GM12878 (cell line): ENCODE measurements around the gene GNA15. TPM values are rescaled to one million over a fixed set of nuclear protein-coding genes. Genes with fewer than 3 reads are reported as not detected.

Experiments
- ATAC-seq: fragments of 200-7000 bp; cut with Tn5 transposase; 3 replicates; pipeline ENCODE4 v1.9.1; 2020; ENCODE audit warnings: mild to moderate bottlenecking, moderate library complexity
- BruUV-seq: library from RNA; stranded (reverse); fragments of 400-500 nt; replicated peaks from 2 replicates; lab custom pipeline; 2021; lab: Mats Ljungman, UMichigan
- CTCF ChIA-PET: fragments of 300-600 bp; sonication (Branson Sonifier 250); formaldehyde crosslinking; extraction: SDS; loops from one replicate; lab custom pipeline; 2021; ENCODE audit warnings: inconsistent platforms; lab: Yijun Ruan, JAX
- POLR2A ChIA-PET: fragments of 350-600 bp; formaldehyde crosslinking; extraction: SDS; loops from one replicate; lab custom pipeline; 2021; ENCODE audit warnings: inconsistent platforms; lab: Charles Lee
- RAD21 ChIA-PET: fragments of 300-600 bp; sonication (Branson Sonifier 250); formaldehyde crosslinking; loops from one replicate; lab custom pipeline; 2023; ENCODE audit warnings: antibody characterized with exemption; ENCODE audit not compliant: unreplicated experiment; lab: Charles Lee
- SMC1A ChIA-PET: fragments of 300-600 bp; sonication (Branson Sonifier 250); formaldehyde crosslinking; loops from one replicate; lab custom pipeline; 2023; ENCODE audit not compliant: unreplicated experiment, uncharacterized antibody; lab: Charles Lee
- DNase-seq: peaks from one replicate; pipeline ENCODE4 v3.0.0-alpha.2; 2011; ENCODE audit warnings: low read depth, low spot score
- FAIRE-seq: peaks from 3 replicates; lab custom pipeline; 2011; peaks lifted over from hg19 to GRCh38; lab: Jason Lieb, UNC
- H2AFZ ChIP-seq: 2 replicates; pipeline ENCODE4 v1.6.0; 2011; ENCODE audit warnings: low read depth, low read length, control low read depth; ENCODE audit not compliant: control insufficient read depth
- H3K27ac ChIP-seq: 2 replicates; pipeline ENCODE4 v1.5.1; 2011; ENCODE audit warnings: control low read depth; ENCODE audit not compliant: control insufficient read depth, insufficient read depth
- H3K27me3 ChIP-seq, 2 experiments: replicated peaks in 1 of 2; 2 replicates each; pipeline versions ENCODE4 v1.6.0 to v1.6.1; 2011; ENCODE audit warnings: low read length in 1 of 2; ENCODE audit not compliant: control insufficient read depth in 2 of 2, insufficient read depth in 2 of 2
- H3K36me3 ChIP-seq, 2 experiments: 2 replicates each; pipeline ENCODE4 v1.5.1; 2011; ENCODE audit warnings: low read length in 1 of 2; ENCODE audit not compliant: control insufficient read depth in 2 of 2, insufficient read depth in 2 of 2
- H3K4me1 ChIP-seq: 2 replicates; pipeline ENCODE4 v1.6.1; 2011; ENCODE audit warnings: mild to moderate bottlenecking, low read length, moderate library complexity, mixed read lengths; ENCODE audit not compliant: control insufficient read depth, insufficient read depth
- H3K4me2 ChIP-seq: 2 replicates; pipeline ENCODE4 v1.6.0; 2011; ENCODE audit warnings: control low read depth; ENCODE audit not compliant: control insufficient read depth, insufficient read depth
- H3K4me3 ChIP-seq: fragments of 200-600 bp; sonication (generic); 2 replicates; pipeline ENCODE4 v1.5.1; 2016
- H3K79me2 ChIP-seq: 2 replicates; pipeline ENCODE4 v1.6.0; 2011; ENCODE audit warnings: low read length; ENCODE audit not compliant: control insufficient read depth, insufficient read depth
- H3K9ac ChIP-seq: 2 replicates; pipeline ENCODE4 v1.8.0; 2011; ENCODE audit warnings: low read length, control low read depth, mixed read lengths; ENCODE audit not compliant: control insufficient read depth, insufficient read depth
- H3K9me3 ChIP-seq: replicated peaks from 3 replicates; pipeline ENCODE4 v1.5.1; 2011; ENCODE audit warnings: mild to moderate bottlenecking, low read length; ENCODE audit not compliant: control insufficient read depth, insufficient read depth
- H4K20me1 ChIP-seq: 2 replicates; pipeline ENCODE4 v1.6.0; 2011; ENCODE audit not compliant: control insufficient read depth, insufficient read depth
- ATF2 ChIP-seq: IDR thresholded peaks from 2 replicates; pipeline ENCODE4 v1.6.1; 2012; ENCODE audit warnings: low read length, inconsistent platforms
- CREB1 ChIP-seq: IDR thresholded peaks from 2 replicates; pipeline ENCODE4 v1.6.1; 2012; ENCODE audit warnings: low read depth, mild to moderate bottlenecking, inconsistent platforms
- EGR1 ChIP-seq, 2 experiments: IDR thresholded peaks; 1 replicate in 1 of 2; 2 replicates in 1 of 2; pipeline ENCODE4 v1.6.1; 2011 to 2012; ENCODE audit warnings: low read depth in 2 of 2, low read length in 2 of 2, borderline replicate concordance in 1 of 2, mild to moderate bottlenecking in 1 of 2, moderate library complexity in 1 of 2
- GABPA ChIP-seq: IDR thresholded peaks from 2 replicates; pipeline ENCODE4 v1.6.1; 2014; ENCODE audit warnings: antibody characterized with exemption, low read depth, mild to moderate bottlenecking, inconsistent platforms
- GATAD2B ChIP-seq: fragments of 450-650 bp; conservative IDR thresholded peaks from 2 replicates; pipeline ENCODE4 v1.6.1; 2017; ENCODE audit warnings: low read depth, mild to moderate bottlenecking, moderate library complexity
- HCFC1 ChIP-seq: fragments of 150-350 bp; IDR thresholded peaks from 2 replicates; pipeline ENCODE4 v1.6.1; 2014; ENCODE audit warnings: low read length
- IRF4 ChIP-seq: IDR thresholded peaks from 2 replicates; pipeline ENCODE4 v1.6.1; 2011; ENCODE audit warnings: low read depth, low read length
- MXI1 ChIP-seq: fragments of 150-350 bp; IDR thresholded peaks from 2 replicates; pipeline ENCODE4 v1.6.1; 2011; ENCODE audit warnings: low read depth, mild to moderate bottlenecking, inconsistent platforms, low read length, improper control_type of control experiment
- PAX8 ChIP-seq: fragments of 450-650 bp; IDR thresholded peaks from 2 replicates; pipeline ENCODE4 v1.6.1; 2017; ENCODE audit warnings: mild to moderate bottlenecking, moderate library complexity
- POLR2A ChIP-seq: IDR thresholded peaks from 2 replicates; pipeline ENCODE4 v1.6.1; 2011; ENCODE audit warnings: low read depth, mild to moderate bottlenecking, low read length
- RAD21 ChIP-seq: IDR thresholded peaks from 2 replicates; pipeline ENCODE4 v1.6.1; 2011; ENCODE audit warnings: mild to moderate bottlenecking, low read depth, low read length, moderate library complexity; ENCODE audit not compliant: insufficient read depth
- SMAD5 ChIP-seq: IDR thresholded peaks from 2 replicates; pipeline ENCODE4 v1.6.1; 2016; ENCODE audit warnings: antibody characterized with exemption, low read depth
- SMC3 ChIP-seq: IDR thresholded peaks from 2 replicates; pipeline ENCODE4 v1.6.1; 2011; ENCODE audit warnings: low read length, improper control_type of control experiment, borderline replicate concordance
- ZNF207 ChIP-seq: fragments of 450-650 bp; IDR thresholded peaks from 2 replicates; pipeline ENCODE4 v1.6.1; 2014; ENCODE audit warnings: antibody characterized with exemption, mild to moderate bottlenecking, borderline replicate concordance
- ZNF24 ChIP-seq: fragments of 450-650 bp; IDR thresholded peaks from 2 replicates; pipeline ENCODE4 v1.6.1; 2017; ENCODE audit warnings: antibody characterized with exemption, mild to moderate bottlenecking
- WGBS: methylation state at CpG from one replicate; pipeline ENCODE4 v1.1.6; 2016; ENCODE audit warnings: low lambda C conversion rate; ENCODE audit not compliant: insufficient replicate concordance, insufficient coverage; ENCODE audit errors: missing lambda C conversion rate; 5-methylcytosine and 5-hydroxymethylcytosine counted together
- in situ Hi-C: fragments of 300-500 bp; cut with MboI; formaldehyde crosslinking; loops from 9 replicates; pipeline ENCODE4 v1.14.3; 2018; ENCODE audit warnings: mixed read lengths
- intact Hi-C: fragments of 100-400 bp; cut with micrococcal nuclease; formaldehyde crosslinking; loops from one replicate; pipeline ENCODE4 v1.14.2; 2022; ENCODE audit not compliant: unreplicated experiment
- polyA plus RNA-seq, 11 experiments: library from polyadenylated mRNA; depleted of rRNA in 4 of 11; unstranded in 6 of 11; stranded (reverse) in 5 of 11; fragments of >200 nt; fragmentation: Nextera tagmentation in 4 of 11; fragmentation: Illumina TruSeq in 1 of 11; extraction: Ambion mirVana in 4 of 11; extraction: Trizol in 1 of 11; gene quantifications; 1 replicate in 1 of 11; 2 replicates in 10 of 11; pipeline versions ENCODE4 v1.2.1 to v1.2.3, GENCODE V29; 2011 to 2016; ENCODE audit warnings: inconsistent platforms in 2 of 11, missing spikeins in 2 of 11, low read depth in 1 of 11
- total RNA-seq, 4 experiments: library from RNA; depleted of rRNA in 3 of 4; stranded (reverse); fragments of >200 nt in 3 of 4; fragmentation: Illumina TruSeq in 1 of 4; extraction: Trizol in 1 of 4; gene quantifications; 2 replicates each; pipeline versions ENCODE4 v1.2.1 to v1.2.3, GENCODE V29; 2013 to 2021

Gene GNA15
- total and polyA plus RNA-seq, 10 of the 15 experiments (the other 5 are each of a cell fraction or from before 2014, with no cell fraction given): 0.42 to 18.0 (median 9.4) TPM

GRCh38 chr19:3163943-3164342, 28.1 kb downstream of the GNA15 start:
- no peak overlapping the region for H2AFZ ChIP-seq
- H3K27me3 ChIP-seq: no peaks in the 10 kb centered on the region
- no peak for ATAC-seq
- DNase-seq: no peak
- TF ChIP-seq PAX8 (no peak), ZNF207 (no peak), GATAD2B (no peak), HCFC1 (no peak), EGR1 (IDR thresholded peaks at IDR 0.05; ENCODE audit: borderline replicate concordance in 1 of 2, low read depth in 2 of 2, low read length in 2 of 2) (no peak)
- H4K20me1 ChIP-seq: no peaks in the 10 kb centered on the region
- POLR2A ChIA-PET: no interaction called here
- no TSS peak for BruUV-seq
- SMC1A ChIA-PET: interaction anchor here (0.8 to 1.0 kb wide), 3 partner anchors 39 to 88 kb away, joined by 3 read pairs; no protein-coding TSS in a partner anchor
- no peak for FAIRE-seq
- WGBS: 40% methylated on average over 7 of the region's 7 CpGs
- no peak overlapping the region for H3K4me3 ChIP-seq
- in situ Hi-C loops: loop anchor here (5.0 kb wide), 2 partner anchors 87 to 207 kb away; no protein-coding TSS in a partner anchor
- H3K9me3 ChIP-seq: no peaks in the 10 kb centered on the region; the same call in 2 of the 3 replicates
- no peaks in the 10 kb centered on the region for H3K79me2 ChIP-seq
- RAD21 ChIA-PET: interaction anchor here (1.1 to 1.5 kb wide), 2 partner anchors 31 to 35 kb away, joined by 4 to 7 read pairs; no protein-coding TSS in a partner anchor
- H3K4me1 ChIP-seq: no peaks in the 10 kb centered on the region
- CTCF ChIA-PET: interaction anchor here (0.6 to 4.1 kb wide), 12 partner anchors 17 to 212 kb away, joined by 3 to 35 read pairs (median 4); no protein-coding TSS in a partner anchor
- intact Hi-C loops: loop anchor here (1.0 to 2.0 kb wide), 4 partner anchors 17 to 201 kb away; no protein-coding TSS in a partner anchor
- no peak overlapping the region for H3K4me2 ChIP-seq
- H3K36me3 ChIP-seq: peaks cover 0 to 3% of the 10 kb centered on the region in 2 experiments; a peak in 3 of 4 replicates
- H3K27ac ChIP-seq: no peak overlapping the region
- no peak overlapping the region for H3K9ac ChIP-seq

- Histone ChIP-seq H3K36me3 (peaks cover 0 to 2% of the 10 kb centered on the region in 2 experiments; a peak in 1 of 4 replicates), H3K27ac (no peak overlapping the region), H2AFZ (no peak overlapping the region), H3K79me2 (no peaks in the 10 kb centered on the region), H3K4me1 (no peaks in the 10 kb centered on the region), H3K4me3 (no peak overlapping the region), H3K4me2 (no peak overlapping the region), H3K9ac (no peak overlapping the region), H3K27me3 (no peaks in the 10 kb centered on the region), H3K9me3 (no peaks in the 10 kb centered on the region), H4K20me1 (no peaks in the 10 kb centered on the region)
- WGBS: 59% methylated on average over 13 of the region's 13 CpGs
- in situ Hi-C loops: no loop called here
- ATAC-seq (no peak), FAIRE-seq (no peak), DNase-seq (no peak)
- BruUV-seq: no TSS peak
- intact Hi-C loops: no loop called here
- SMC1A ChIA-PET: no interaction called here
- POLR2A ChIA-PET: no interaction called here
- CTCF ChIA-PET: no interaction called here
- RAD21 ChIA-PET: no interaction called here
- no peak for TF ChIP-seq POLR2A
- TF ChIP-seq ATF2: no peak
- TF ChIP-seq MXI1: no peak
- TF ChIP-seq IRF4: no peak
- no peak for TF ChIP-seq CREB1
- TF ChIP-seq GABPA: no peak
- TF ChIP-seq RAD21: no peak
- TF ChIP-seq ZNF24: no peak
- no peak for TF ChIP-seq SMAD5
- TF ChIP-seq SMC3: no peak
These were observed 31.9 kb downstream of the GNA15 start for GRCh38 chr19:3167533-3168272.
